ENCODE results near the gene ERMN. TPM values are rescaled to one million over a fixed set of nuclear protein-coding genes. Genes with fewer than 3 reads are reported as not detected.

Gene ERMN
- total RNA-seq, 1 experiment from 2014 or later, result not detected

GRCh38 chr2:157290525-157290924, 35.1 kb downstream of the ERMN start:
- TF ChIP-seq SIN3A (IDR thresholded peaks at IDR 0.05; ENCODE audit: borderline replicate concordance, insufficient read depth, low read depth, low read length) (no peak), POLR2AphosphoS5 (IDR thresholded peaks at IDR 0.05; ENCODE audit: low read depth, low read length) (no peak), TCF7L2 (IDR thresholded peaks at IDR 0.05; ENCODE audit: low read depth, low read length) (no peak), CTCF (IDR thresholded peaks at IDR 0.05) (no peak)
- H3K27me3 ChIP-seq (ENCODE audit: control insufficient read depth, insufficient read depth, low read length), result no peaks in the 10 kb centered on the region
- H3K4me3 ChIP-seq (ENCODE audit: low read depth in 2 of 2, low read length in 2 of 2), result no peak overlapping the region
- no peaks in the 10 kb centered on the region for H3K9me3 ChIP-seq (ENCODE audit: control insufficient read depth, insufficient read depth, low read depth, low read length)
- H3K36me3 ChIP-seq (ENCODE audit: control insufficient read depth, insufficient read depth, low read length), result no peaks in the 10 kb centered on the region
- intact Hi-C loops (cut with micrococcal nuclease; ENCODE audit: unreplicated experiment) (no loop called here), in situ Hi-C loops (cut with HindIII; ENCODE audit: low pct_unique_long_range_greater_than_20kb, low sequenced_read_pairs) (no loop called here)
- H3K4me1 ChIP-seq (ENCODE audit: control insufficient read depth, insufficient read depth, low read length), result no peaks in the 10 kb centered on the region
- no peak overlapping the region for H3K27ac ChIP-seq (ENCODE audit: low read length)
- no TSS peak for BruUV-seq (replicated peaks)
- ATAC-seq (no peak), DNase-seq (ENCODE audit: low read depth, low spot score) (no peak)
- CTCF ChIA-PET, result no interaction called here
- POLR2A ChIA-PET, result no interaction called here

- DNase-seq (ENCODE audit: low read depth, low spot score), result no peak
- BruUV-seq (replicated peaks), result no TSS peak
- POLR2A ChIA-PET, result no interaction called here
- H3K4me1 ChIP-seq (ENCODE audit: control insufficient read depth, insufficient read depth, low read length), result no peaks in the 10 kb centered on the region
- no peaks in the 10 kb centered on the region for H3K9me3 ChIP-seq (ENCODE audit: control insufficient read depth, insufficient read depth, low read depth, low read length)
- H3K4me3 ChIP-seq (ENCODE audit: low read depth in 2 of 2, low read length in 2 of 2), result no peak overlapping the region
- in situ Hi-C loops (cut with HindIII; ENCODE audit: low pct_unique_long_range_greater_than_20kb, low sequenced_read_pairs) (no loop called here), intact Hi-C loops (cut with micrococcal nuclease; ENCODE audit: unreplicated experiment) (no loop called here)
- TF ChIP-seq POLR2AphosphoS5 (IDR thresholded peaks at IDR 0.05; ENCODE audit: low read depth, low read length) (no peak), SIN3A (IDR thresholded peaks at IDR 0.05; ENCODE audit: borderline replicate concordance, insufficient read depth, low read depth, low read length) (no peak), TCF7L2 (IDR thresholded peaks at IDR 0.05; ENCODE audit: low read depth, low read length) (no peak), CTCF (IDR thresholded peaks at IDR 0.05) (no peak), REST (IDR thresholded peaks at IDR 0.05; ENCODE audit: insufficient read depth in 1 of 2, low read depth in 2 of 2, low read length in 1 of 2) (no peak)
- no peak overlapping the region for H3K27ac ChIP-seq (ENCODE audit: low read length)
- H3K27me3 ChIP-seq (ENCODE audit: control insufficient read depth, insufficient read depth, low read length), result no peaks in the 10 kb centered on the region
- CTCF ChIA-PET, result no interaction called here
- no peaks in the 10 kb centered on the region for H3K36me3 ChIP-seq (ENCODE audit: control insufficient read depth, insufficient read depth, low read length)
- no peak for ATAC-seq
Measured at GRCh38 chr2:157287160-157287559, 38.5 kb downstream of the ERMN start.
